Amniotic epithelial cell (primary cell): ENCODE data around the gene CWF19L1.

Source experiments
- DNase-seq: peaks from one replicate; pipeline ENCODE4 v3.0.0-alpha.2; 2010; ENCODE audit warnings: low read depth

The CWF19L1 gene

DNA sequence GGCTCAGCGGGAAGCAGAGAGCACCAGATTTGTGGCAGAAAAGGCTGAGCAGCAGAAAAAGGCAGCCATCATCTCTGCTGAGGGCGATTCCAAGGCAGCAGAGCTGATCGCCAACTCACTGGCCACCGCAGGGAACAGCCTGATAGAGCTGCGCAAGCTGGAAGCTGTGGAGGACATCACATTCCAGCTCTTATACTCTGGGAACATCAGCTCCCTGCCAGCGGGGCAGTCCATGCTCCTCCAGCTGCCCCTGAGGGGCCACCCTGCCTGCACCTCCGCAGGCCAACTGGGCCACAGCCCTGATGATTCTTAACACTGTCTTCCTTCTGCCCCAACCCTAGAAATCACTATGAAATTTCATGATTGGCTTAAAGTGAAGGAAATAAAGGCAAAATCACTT lies 18.6 kb downstream of the CWF19L1 start:
- no peak for DNase-seq

DNA sequence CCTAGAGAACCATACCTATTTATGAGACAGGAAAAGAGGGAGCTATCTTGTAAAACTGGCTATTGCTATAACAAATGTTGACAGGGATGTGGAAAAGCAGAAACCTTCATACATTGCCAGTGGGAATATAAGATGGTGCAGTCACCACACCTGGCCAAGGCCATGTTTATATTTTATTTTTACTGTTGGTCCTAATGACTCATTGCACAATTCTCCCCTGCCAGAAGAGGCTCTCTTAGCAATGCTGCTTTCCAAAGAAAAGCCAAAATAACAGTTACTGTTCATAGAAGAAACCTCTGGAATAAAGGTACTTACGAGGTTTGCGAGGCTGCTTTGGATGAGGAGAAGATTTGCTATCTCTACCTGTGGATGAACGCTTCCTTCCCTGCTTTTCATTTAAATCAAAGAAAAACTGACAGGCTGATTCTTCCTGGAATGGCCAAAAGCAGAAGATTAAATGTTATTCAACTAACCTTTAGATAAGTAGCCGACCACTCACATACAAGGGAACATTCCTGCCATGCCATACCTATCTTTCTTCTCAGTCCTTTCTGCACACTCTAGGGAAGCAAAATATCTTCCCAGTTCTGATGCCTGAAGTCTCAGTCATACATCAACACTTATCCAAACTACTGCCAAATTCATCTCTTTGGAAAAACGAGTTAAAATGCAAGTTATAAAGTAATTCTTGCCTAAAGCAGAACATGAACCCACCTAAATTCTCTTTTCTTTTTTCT lies 21.8 kb downstream of the CWF19L1 start:
- DNase-seq: peak; percentile 80

DNA sequence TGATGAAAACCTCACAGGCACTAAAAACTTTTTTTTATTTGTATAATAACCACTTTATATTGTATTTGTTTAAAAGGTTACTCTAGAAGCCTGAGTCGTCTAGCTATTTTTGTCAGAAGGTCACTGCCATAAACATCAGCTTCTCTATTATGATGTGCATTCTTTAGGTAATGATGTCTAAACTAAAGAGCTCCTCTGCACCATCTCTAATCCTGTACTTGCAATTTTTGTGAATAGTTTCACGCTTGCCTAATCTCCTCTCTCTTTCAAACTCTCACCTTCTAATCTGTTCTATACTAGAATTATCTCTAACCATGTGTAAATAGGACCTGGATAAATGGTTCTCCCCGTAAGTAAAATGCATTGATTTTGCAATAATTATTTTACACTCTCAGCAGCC lies 27.6 kb downstream of the CWF19L1 start:
- no peak for DNase-seq

- no peak for DNase-seq
Measured at GRCh38 chr10:100238429-100238828, 29.0 kb downstream of the CWF19L1 start.

DNA sequence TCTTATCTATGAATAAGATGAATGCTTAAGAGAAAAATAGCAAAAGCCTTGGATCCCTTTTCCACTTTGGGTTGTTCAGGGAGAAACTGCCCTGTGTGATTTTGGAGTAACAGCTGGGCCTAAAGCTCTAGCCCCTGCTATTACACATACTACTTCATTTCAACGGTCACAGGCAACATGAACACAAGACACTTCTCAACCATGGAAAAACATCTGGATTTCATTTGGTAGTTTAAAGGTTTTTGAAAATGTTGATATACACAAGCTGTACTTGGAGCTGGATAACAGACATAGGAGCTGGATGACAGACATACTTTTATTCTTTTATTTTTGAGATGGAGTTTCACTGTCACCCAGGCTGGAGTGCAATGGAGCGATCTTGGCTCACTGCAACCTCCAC lies 35.3 kb downstream of the CWF19L1 start:
- no peak for DNase-seq

GRCh38 chr10:100229819-100230422 lies 37.5 kb downstream of the CWF19L1 start:
- no peak for DNase-seq

DNA sequence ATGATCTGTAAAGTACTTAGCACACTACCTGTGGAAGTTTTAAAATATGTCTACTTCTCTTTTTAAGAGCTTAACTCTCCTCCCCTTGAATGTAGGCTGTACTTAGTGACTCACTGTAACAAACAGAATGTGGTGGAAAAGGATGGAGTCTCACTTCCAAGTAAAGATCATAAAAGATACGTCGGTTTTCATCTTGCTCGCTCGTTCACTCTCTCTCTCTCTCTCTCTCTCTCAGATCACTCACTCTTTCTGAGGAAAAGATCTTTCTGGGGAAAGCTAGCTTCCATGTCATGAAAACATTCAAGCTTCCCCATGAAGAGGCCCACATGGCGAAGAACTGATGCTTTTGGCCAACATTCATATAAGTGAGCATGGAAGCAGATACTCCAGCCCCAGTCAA lies 43.6 kb downstream of the CWF19L1 start:
- no peak for DNase-seq

- DNase-seq: no peak
Measured at GRCh38 chr10:100222529-100222928, 44.9 kb downstream of the CWF19L1 start.

DNA sequence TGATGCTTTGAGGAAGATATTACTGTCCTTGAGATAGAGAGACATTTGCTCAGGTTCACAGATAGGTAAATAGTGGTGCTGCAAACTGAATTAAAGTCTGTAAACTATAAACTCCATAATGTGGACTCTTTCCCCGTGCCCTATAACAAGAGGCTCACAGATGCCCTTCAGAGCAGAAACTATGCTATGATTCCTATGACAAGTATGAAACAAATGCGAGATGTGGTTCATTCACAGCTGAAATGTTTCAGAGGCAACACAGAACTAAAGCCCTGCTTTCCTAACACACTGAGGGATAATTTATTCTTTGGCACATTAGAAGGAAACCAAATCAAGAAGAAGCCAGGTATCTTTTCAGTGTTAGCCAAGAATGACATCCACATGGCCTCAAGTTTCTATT lies 51.4 kb downstream of the CWF19L1 start:
- peak; percentile 25 for DNase-seq

GRCh38 chr10:100209303-100209702 lies 58.1 kb downstream of the CWF19L1 start:
- DNase-seq: peak; percentile 81

DNA sequence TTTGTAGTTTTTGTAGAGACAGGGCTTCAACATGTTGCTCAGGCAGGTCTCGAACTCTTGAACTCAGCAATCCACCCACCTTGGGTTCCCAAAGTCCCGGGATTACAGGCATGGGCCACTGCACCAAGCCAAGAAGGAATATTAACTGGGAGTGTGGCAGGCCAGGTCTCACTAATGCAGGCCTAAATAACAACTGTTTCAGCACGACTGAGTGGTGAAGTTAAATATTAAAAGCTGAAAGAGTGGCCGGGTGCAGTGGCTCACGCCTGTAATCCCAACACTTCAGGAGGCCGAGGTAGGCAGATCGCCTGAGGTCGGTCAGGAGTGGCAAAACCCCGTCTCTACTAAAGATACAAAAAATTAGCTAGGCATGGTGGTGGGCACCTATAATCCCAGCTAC lies 59.2 kb downstream of the CWF19L1 start:
- no peak for DNase-seq

GRCh38 chr10:100204370-100204769 lies 63.1 kb downstream of the CWF19L1 start:
- DNase-seq: no peak

- DNase-seq: no peak
Measured at GRCh38 chr10:100201549-100201948, 65.9 kb downstream of the CWF19L1 start.

GRCh38 chr10:100194711-100195110 lies 72.7 kb downstream of the CWF19L1 start:
- peak; percentile 53 for DNase-seq

DNA sequence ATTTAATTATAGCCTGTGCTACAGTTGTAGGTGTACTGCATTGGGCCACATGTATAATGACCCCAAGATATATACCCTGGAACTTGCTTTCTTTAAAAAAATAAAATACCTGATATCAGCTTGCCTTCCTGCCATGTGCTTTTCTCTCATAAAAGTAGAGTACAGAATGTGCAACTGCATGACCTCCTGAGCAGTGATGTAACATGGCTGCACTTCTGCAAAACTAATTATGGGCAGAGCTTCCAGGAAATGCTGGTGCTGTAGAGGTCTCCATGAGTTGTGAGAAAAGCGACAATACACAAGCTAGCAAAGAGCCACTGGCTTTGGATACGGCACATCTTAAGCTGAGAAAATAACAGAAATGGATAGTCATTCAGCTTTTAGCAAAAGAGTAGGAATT lies 75.1 kb downstream of the CWF19L1 start:
- peak; percentile 31 for DNase-seq

DNA sequence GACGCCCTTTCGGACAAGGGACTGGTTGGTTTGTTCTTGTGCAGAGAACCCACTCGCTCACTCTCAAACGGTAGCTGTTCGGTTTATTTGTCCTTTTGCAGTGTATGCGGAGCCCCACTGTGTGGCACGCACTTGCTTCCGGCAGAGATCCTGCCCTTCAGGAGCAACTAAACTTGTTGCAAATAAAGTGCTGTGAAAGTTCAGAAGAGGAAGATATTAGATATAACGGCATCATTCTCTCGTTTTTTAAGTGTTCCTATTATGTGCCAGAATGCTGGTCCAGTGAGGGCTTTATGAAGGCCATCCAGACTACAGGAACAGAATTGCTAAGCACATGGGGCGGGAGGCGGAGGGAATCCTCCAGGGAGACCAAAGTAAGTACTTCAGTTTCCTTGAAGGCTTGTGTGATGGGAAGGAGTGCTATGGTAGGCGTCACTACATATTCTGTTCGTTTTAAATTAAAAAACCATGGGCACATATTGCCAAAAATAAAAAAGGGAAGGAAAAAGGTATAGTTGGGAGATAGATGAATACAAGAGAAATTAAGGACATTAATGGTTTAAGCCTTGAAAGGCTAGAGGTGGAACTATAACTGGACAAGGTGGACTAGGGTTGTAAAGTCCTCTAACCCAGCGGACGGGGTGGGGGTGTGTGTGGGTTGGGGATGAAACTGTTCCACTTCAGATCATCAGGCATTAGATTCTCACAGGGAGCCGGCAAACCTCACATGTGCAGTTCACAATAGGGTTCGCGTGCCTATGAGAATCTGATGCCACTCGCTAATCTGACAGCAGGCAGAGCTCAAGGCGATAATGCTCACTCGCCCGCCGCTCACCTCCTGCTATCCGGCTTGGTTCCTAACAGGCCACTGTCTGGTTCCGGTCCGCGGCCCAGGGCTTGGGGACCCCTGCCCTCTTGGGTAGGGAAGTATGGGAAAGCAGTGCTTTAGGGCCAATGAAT lies 80.9 kb downstream of the CWF19L1 start:
- peak; percentile 42 for DNase-seq

DNA sequence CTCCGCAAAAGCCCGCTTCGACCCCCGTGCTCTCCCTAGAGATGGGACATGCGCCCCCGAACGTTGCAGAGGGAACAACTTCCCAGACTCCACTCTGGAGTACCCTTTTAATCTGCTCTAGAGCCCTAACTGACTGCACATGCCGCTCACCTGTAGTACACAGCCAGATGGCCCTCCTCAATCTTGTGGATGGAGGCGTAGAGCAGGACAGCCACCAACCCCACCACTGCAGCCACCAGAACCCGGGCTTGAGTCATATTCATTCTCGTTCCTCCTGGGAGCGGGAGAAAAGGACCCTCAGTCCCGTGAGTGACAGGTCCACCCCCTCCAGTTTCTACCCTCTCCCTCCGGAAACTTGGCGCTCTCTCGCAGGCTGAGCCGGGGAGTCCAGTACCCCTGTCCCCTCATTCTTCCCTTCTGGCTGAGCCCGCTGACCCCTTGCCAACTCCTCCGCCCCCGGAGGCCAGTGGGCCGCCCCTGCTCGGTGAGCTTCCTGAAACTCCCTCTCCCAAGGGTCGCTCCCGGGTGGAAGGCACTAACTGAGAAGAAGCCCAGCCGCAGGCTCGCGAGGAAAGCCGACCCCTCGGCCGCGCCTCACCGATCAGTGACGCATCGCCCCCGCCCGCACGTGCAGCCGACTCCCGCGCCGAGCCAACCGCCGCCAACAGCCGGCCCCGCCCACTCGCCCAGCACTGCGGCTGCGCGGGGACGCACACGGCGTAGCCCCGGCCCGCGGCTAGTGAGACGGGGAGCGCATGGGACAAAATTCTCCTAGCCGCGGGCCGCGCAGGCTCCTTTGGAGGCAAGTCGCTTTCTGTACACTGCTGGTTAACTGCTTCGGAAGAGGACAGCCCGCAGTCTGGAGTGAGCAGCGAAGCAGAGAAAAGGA lies 81.8 kb downstream of the CWF19L1 start, which contains the start of gene ERLIN1:
Gene ERLIN1, minus strand, starts transcription at position 666 of the 889 bp plus-strand sequence. Its CDS starts 403 bp downstream, at position 263.
- DNase-seq: peak; percentile 83

DNA sequence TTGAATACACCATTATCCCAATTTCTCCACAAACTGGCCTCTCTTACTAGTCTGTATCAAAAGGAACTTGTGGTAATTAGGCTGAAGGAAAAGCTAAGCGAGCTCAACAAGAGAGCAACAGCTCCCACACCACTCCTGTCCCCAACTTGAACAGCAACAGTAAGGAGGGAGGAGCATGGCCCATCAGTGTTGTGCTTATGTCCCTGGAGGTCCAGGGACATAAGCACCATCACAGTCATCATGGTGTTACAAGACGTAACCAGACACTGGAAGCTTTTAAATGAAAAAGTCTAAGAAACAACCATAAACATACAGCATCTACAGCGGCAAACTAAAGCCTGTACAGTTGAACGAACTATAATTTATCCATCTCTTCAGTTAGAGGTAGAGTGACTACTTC lies 82.6 kb downstream of the CWF19L1 start:
- no peak for DNase-seq

GRCh38 chr10:100184426-100184825 lies 83.0 kb downstream of the CWF19L1 start:
- DNase-seq: peak; percentile 34

DNA sequence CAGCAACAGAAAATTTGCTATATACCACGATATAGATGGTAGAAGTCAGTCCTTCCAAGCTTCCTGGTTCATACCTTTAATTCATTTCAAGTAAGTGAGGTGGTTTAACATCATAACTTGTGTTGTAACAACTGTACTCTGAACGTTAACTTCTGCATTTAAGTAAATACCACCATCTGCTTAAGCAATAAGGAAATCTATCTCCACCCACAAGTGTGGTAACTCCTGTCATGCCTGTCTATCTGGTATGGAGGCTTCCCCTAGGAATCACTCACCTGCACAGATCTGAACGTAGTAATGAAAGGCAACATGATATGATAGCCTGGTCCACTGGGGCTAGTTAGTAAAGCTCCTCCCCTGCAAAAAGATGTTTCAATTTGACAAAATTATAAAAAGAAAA lies 84.0 kb downstream of the CWF19L1 start:
- DNase-seq: peak; percentile 90

- no peak for DNase-seq
Measured at GRCh38 chr10:100182908-100183307, 84.5 kb downstream of the CWF19L1 start.
